Measurements from ENCODE around the gene CCIN.

The CCIN gene

GRCh38 chr9:36140086-36141084, 28.8 kb upstream of the CCIN start:
- in situ Hi-C loops (cut with MboI; ENCODE audit: low sequenced_read_pairs) = no loop called here

DNA sequence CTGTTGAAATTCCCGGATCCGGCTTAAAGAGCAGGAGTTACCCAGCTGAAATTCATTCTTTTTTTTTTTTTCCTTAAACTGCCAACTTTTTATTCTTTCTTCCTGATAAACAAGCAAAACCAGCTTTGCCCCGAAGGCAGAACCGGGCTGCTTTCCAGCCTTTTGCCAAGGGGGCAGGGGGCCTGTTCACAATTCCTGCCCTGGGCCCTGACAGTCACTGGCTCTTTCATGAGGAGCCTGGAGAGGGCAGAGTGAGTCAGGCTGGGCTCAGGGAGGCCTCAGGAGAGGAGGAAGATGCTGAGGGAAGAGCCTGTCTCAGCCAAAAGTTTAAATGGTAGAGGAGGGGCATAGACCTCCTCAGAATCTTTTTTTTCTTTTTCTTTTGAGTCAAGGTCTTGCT, 27.9 kb upstream of the CCIN start:
- in situ Hi-C loops (cut with MboI; ENCODE audit: low sequenced_read_pairs) = no loop called here

DNA sequence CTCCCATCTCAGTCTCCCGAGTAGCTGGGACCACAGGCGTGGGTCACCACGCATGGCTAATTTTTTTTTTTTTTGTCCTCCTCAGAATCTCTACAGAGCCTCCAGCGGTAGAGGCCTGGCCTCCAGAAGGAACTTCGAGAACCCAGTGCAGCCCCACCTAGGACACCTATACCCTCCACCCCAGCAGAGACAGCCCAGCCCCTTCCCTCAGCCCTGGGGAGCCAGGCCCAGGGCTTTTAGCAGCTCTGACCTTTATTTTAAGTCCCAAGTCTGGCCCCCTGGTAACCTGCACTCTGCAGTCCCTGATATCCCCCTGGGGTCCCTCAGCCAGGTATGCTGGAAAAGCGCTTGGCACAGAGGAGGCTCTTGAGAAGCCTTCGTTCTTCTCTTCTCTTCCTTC, 27.4 kb upstream of the CCIN start:
- in situ Hi-C loops (cut with MboI; ENCODE audit: low sequenced_read_pairs) = no loop called here

DNA sequence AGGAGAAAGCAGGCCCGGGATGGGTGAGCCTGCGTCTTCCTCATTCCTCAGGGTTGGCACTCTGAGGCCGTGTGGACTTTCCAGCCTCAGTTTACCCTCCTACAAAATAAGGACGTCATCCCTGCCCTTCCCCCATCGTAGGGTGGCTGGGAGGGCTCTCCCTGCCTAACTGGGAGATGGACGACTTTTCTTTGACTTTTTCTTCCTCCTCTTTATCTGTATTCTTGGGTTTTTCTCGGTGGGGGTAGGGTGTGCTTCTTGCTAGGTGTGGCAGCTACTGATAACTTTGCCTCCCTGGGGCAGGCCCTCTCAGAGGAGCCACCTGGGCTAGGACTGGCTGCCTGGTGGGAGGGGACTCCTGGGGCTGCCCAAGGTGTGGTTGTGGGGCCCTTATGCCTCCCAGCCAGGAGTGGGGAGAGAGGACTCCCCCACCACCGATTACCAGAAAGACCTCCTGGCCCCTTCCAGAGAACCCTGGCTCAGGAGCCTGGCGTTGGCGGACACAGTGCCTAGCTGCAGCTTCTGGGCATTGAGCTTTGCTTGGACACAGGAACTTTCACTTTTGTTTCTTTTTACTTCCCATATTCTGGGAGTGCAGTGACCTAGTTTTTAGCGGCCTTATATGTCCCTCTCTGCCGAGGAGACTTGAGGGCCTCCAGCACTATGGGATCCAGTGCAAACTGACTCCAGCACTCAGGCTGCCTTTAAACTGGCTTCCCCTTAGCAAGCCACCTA, 26.5 kb upstream of the CCIN start:
- in situ Hi-C loops (cut with MboI; ENCODE audit: low sequenced_read_pairs) = no loop called here

DNA sequence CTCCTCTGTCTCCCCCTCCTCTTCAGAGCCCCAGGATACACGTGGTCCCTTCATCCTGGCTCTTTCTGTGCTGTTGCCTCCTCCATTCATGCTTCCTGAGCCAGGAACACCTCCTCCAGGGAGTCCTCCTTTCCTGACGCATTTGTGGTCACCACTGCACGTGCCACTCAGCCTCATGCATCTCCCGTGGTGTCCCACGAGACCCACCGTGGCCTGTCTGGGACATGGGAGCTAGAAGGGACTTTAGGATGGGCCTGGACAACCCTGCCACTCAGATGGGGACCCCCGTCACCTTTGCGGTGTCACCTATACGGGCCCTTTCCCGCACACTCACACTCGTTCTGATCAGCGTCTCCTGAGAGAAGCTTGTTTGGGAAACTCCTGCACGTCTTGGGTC, 25.9 kb upstream of the CCIN start:
- in situ Hi-C loops (cut with MboI; ENCODE audit: low sequenced_read_pairs) = no loop called here

DNA sequence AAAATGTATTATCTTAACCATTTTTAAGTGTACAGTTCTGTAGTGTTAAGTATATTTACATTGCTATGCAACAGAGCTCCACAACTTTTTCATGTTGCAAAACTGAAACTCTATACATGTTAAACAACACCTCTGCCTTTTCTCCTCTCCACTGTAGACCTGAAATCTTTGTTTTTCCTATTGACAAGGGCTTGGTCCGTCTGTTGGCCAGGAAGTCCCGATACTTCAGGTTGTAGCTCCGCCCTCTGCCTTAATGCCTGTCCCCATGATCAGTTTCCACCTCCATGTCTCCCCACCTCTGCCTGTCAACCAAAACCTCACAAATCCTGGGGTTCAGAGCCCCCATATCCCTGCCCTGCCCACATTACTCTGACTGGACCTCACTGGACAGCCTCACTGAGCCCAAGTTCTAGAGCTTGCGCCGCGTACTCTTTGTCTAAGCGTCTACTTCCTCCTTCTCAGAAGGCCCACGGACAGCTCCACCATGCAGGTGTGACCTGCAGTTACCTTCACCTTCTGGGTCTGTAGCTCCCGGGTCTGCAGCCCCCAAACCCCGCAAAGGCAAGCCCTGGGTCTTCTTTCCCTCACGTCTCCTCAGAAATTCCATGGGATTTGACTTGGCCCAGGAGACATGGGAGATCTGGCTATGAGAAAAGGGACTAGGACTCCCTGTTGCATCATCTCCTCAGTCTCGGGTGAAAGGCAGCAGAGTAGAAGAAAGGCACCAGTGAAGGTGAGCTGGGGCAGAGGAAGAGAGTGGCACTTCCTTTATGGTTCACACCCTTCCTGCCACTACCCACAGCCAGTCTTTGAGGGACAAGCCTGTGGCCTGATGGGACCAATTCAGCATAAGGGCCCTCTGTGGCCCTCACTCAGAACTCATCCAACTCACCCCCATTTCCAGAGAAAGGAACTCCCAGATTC, 24.6 kb upstream of the CCIN start:
- in situ Hi-C loops (cut with MboI; ENCODE audit: low sequenced_read_pairs) = no loop called here

GRCh38 chr9:36145970-36146369, 23.2 kb upstream of the CCIN start:
- in situ Hi-C loops (cut with MboI; ENCODE audit: low sequenced_read_pairs) = no loop called here

DNA sequence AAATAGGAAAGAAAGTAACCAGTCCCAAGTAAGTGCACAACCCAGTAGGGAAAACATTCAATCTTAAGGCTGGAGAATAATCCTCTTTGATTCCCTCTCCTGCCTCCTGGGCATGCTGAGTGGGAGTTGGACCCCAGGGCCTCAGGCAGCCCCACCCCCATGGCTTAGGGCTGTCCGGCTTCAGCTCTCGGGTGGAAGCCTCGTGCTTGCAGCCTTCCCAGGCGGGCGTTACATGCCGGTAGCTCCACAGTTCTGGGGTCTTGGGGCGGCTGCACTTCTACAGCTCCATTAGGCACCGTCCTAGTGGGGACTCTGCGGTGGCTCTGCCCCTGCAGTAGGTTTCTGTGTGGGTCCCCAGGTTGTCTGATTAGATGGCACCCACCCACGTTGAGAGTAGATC, 22.5 kb upstream of the CCIN start:
- in situ Hi-C loops (cut with MboI; ENCODE audit: low sequenced_read_pairs) = no loop called here

DNA sequence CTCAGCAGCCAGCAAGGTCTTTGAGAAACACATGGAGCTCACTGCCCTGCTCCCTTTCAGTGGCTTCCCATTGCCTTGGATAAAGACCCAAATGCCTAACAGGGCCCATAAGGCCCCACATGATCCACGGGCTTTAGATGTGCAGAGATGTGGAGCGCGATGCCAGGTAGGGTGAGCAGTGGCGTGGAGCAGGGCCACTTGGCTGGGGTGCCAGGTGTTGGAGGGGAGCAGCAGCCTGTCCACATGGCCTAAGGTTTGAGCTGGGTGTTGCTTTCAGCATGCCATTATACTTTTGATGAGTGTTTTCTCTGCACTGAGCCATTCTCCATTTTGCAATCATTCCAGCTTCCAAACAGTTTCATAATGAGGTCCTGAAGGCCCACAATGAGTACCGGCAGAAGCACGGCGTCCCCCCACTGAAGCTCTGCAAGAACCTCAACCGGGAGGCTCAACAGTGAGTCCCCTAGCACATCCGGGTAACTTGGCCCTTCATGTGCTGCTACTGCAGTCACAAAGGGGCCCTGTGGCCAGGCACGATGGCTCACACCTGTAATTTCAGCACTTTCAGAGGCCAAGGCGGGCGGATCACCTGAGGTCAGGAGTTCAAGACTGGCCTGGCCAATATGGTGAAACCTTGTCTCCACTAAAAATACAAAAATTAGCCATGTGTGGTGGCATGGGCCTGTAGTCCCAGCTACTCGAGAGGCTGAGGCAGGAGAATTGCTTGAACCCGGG, 21.6 kb upstream of the CCIN start:
- in situ Hi-C loops (cut with MboI; ENCODE audit: low sequenced_read_pairs) = no loop called here

- in situ Hi-C loops (cut with MboI; ENCODE audit: low sequenced_read_pairs) = no loop called here
Observed at GRCh38 chr9:36148311-36149051, 20.7 kb upstream of the CCIN start.

- in situ Hi-C loops (cut with MboI; ENCODE audit: low sequenced_read_pairs) = no loop called here
Observed at GRCh38 chr9:36149197-36149596, 20.0 kb upstream of the CCIN start.

- in situ Hi-C loops (cut with MboI; ENCODE audit: low sequenced_read_pairs) = no loop called here
Observed at GRCh38 chr9:36150574-36151315, 18.4 kb upstream of the CCIN start.

DNA sequence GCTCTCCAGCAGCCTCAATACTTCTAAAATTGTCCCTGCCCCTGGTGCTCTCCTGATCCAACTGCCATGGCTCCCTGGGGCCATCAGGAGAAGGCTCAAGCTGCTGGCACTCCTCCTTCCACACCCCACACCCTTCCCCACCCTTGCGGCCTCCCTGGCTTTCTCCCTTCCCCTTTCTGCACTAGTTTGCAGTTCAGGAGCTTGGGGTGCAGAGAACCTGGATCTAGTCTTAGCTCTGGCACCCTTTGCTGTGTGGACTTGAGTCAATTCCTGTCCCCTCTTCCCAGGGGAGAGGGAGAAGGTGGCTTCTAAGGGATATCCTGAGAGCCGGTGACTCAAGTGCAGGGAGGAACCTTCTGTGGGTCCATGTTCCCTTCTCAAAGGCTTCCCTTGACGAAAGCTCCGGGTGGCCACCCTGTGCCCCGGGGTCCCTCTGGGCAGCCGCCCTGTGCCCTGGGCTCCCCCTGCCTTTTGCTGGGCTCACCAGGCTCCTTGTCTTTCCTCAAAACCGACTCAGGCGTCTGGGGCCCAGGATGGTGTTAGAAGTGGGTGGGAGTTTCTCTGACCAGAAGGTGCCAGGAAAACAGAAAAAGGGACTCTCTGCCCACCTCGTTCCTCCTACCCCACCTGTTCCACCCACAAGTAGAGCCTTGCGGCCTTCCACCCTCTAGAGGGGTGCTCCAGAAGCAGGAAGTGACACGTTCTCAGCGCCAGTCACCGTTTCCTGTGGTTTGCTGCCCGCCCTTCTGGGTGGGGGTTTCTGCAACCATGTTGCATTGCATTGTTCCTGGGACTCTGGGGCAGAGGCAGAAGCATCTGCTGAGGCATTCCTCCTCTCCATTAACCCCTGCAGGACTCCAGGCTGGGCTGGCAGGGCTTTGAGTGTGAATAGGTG, 17.6 kb upstream of the CCIN start:
- in situ Hi-C loops (cut with MboI; ENCODE audit: low sequenced_read_pairs) = no loop called here

- in situ Hi-C loops (cut with MboI; ENCODE audit: low sequenced_read_pairs) = no loop called here
Observed at GRCh38 chr9:36152741-36153438, 16.3 kb upstream of the CCIN start.

DNA sequence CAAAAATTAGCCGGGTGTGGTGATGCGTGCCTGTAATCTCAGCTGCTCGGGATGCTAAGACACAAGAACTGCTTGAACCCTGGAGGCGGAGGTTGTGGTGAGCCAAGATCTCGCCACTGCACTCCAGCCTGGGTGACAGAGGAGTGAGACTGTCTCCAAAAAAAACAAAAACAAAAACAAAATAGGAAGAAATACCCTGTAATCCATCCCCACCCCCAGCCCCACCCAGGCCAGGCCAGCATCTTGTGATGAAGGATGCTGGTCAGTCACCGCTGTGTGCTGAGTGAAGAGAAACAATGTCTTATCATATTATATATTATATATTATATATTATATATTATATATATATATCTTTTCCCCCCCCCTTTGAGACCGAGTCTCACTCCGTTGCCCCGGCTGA, 15.4 kb upstream of the CCIN start:
- in situ Hi-C loops (cut with MboI; ENCODE audit: low sequenced_read_pairs) = no loop called here

DNA sequence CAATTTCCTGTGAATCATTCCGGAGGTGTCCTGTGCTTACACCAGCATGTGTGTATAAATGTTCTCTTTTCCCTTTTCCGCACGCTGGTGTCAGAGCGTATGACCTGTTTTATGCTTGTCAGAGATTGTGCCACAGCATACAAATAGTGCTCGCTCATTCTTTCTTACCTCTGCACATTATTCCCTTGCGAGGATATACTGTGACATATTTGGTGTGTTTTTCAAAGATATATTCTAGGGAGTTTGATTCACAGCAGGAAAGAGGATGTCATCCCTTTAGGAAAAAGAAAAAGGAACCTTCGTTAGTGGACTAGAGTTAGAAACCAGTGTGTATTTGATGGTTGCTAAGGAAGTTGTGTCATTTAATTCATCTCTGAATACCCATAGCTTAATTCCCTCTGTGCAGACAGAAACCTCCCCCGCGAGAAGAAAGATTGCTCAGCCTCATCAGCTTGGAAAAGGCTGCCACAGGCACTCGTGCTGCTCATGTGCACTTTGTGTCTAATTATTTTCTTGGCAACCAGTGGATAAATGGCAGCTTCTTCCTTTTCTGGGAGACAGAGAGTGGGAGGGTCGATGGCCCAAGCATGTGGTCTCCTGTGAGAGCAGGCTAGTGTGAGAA, 14.7 kb upstream of the CCIN start:
- in situ Hi-C loops (cut with MboI; ENCODE audit: low sequenced_read_pairs) = no loop called here

GRCh38 chr9:36156116-36156515, 13.1 kb upstream of the CCIN start:
- in situ Hi-C loops (cut with MboI; ENCODE audit: low sequenced_read_pairs) = no loop called here
